Measurements from ENCODE around the gene LRIF1.

The LRIF1 gene

GRCh38 chr1:110986407-110986891, 22.7 kb upstream of the LRIF1 start:
- H3K9me3 ChIP-seq (ENCODE audit: severe bottlenecking), result no peaks in the 10 kb centered on the region
- DNase-seq, result no peak
- H3K4me3 ChIP-seq (ENCODE audit: low read depth, low read length), result no peak overlapping the region
- H3K27me3 ChIP-seq (ENCODE audit: insufficient read depth, low read depth, severe bottlenecking), result no peaks in the 10 kb centered on the region
- no peaks in the 10 kb centered on the region for H3K36me3 ChIP-seq
- no peak overlapping the region for H3K27ac ChIP-seq
- no peak for TF ChIP-seq CTCF (IDR thresholded peaks at IDR 0.05; ENCODE audit: low read depth, low read length)

GRCh38 chr1:110982320-110982719, 18.6 kb upstream of the LRIF1 start:
- no peak for TF ChIP-seq CTCF (IDR thresholded peaks at IDR 0.05; ENCODE audit: low read depth, low read length)
- Histone ChIP-seq H3K36me3 (no peaks in the 10 kb centered on the region), H3K4me3 (ENCODE audit: low read depth, low read length) (no peak overlapping the region), H3K27me3 (ENCODE audit: insufficient read depth, low read depth, severe bottlenecking) (no peaks in the 10 kb centered on the region), H3K9me3 (ENCODE audit: severe bottlenecking) (peaks cover 6% of the 10 kb centered on the region), H3K27ac (no peak overlapping the region)
- DNase-seq, result no peak

GRCh38 chr1:110979154-110979553, 15.4 kb upstream of the LRIF1 start:
- Histone ChIP-seq H3K36me3 (no peaks in the 10 kb centered on the region), H3K4me3 (ENCODE audit: low read depth, low read length) (no peak overlapping the region), H3K27ac (no peak overlapping the region), H3K27me3 (ENCODE audit: insufficient read depth, low read depth, severe bottlenecking) (no peaks in the 10 kb centered on the region), H3K9me3 (ENCODE audit: severe bottlenecking) (peaks cover 6% of the 10 kb centered on the region)
- DNase-seq, result no peak
- no peak for TF ChIP-seq CTCF (IDR thresholded peaks at IDR 0.05; ENCODE audit: low read depth, low read length)

GRCh38 chr1:110976089-110976488, 12.4 kb upstream of the LRIF1 start:
- H3K36me3 ChIP-seq, result no peaks in the 10 kb centered on the region
- H3K27ac ChIP-seq, result no peak overlapping the region
- H3K9me3 ChIP-seq (ENCODE audit: severe bottlenecking), result peaks cover 6% of the 10 kb centered on the region
- no peak overlapping the region for H3K4me3 ChIP-seq (ENCODE audit: low read depth, low read length)
- H3K27me3 ChIP-seq (ENCODE audit: insufficient read depth, low read depth, severe bottlenecking), result no peaks in the 10 kb centered on the region
- no peak for TF ChIP-seq CTCF (IDR thresholded peaks at IDR 0.05; ENCODE audit: low read depth, low read length)
- no peak for DNase-seq

GRCh38 chr1:110975265-110975664, 11.5 kb upstream of the LRIF1 start:
- no peak for TF ChIP-seq CTCF (IDR thresholded peaks at IDR 0.05; ENCODE audit: low read depth, low read length)
- DNase-seq, result no peak
- Histone ChIP-seq H3K27me3 (ENCODE audit: insufficient read depth, low read depth, severe bottlenecking) (peaks cover 5% of the 10 kb centered on the region), H3K36me3 (no peaks in the 10 kb centered on the region), H3K27ac (no peak overlapping the region), H3K9me3 (ENCODE audit: severe bottlenecking) (peaks cover 6% of the 10 kb centered on the region), H3K4me3 (ENCODE audit: low read depth, low read length) (no peak overlapping the region)

GRCh38 chr1:110967256-110967655, 3.5 kb upstream of the LRIF1 start:
- no peaks in the 10 kb centered on the region for H3K36me3 ChIP-seq
- H3K27me3 ChIP-seq (ENCODE audit: insufficient read depth, low read depth, severe bottlenecking), result peaks cover 14% of the 10 kb centered on the region
- no peak overlapping the region for H3K27ac ChIP-seq
- peaks cover 21% of the 10 kb centered on the region for H3K9me3 ChIP-seq (ENCODE audit: severe bottlenecking)
- H3K4me3 ChIP-seq (ENCODE audit: low read depth, low read length), result no peak overlapping the region
- TF ChIP-seq CTCF (IDR thresholded peaks at IDR 0.05; ENCODE audit: low read depth, low read length), result no peak
- no peak for DNase-seq
